GM21528 (cell line): ENCODE measurements around the gene CASTOR1.
"Not testable (repeated sequence)": the region's sequence is repeated elsewhere in the genome, so short reads cannot be mapped to it uniquely, and the experiment has no call there.

ENCODE experiments used
- ATAC-seq: cut with Tn5 transposase; IDR thresholded peaks from one replicate; pipeline ENCODE4 v1.9.1; 2021; ENCODE audit warnings: mild to moderate bottlenecking, moderate library complexity; ENCODE audit not compliant: unreplicated experiment, low FRiP score

The CASTOR1 gene

DNA sequence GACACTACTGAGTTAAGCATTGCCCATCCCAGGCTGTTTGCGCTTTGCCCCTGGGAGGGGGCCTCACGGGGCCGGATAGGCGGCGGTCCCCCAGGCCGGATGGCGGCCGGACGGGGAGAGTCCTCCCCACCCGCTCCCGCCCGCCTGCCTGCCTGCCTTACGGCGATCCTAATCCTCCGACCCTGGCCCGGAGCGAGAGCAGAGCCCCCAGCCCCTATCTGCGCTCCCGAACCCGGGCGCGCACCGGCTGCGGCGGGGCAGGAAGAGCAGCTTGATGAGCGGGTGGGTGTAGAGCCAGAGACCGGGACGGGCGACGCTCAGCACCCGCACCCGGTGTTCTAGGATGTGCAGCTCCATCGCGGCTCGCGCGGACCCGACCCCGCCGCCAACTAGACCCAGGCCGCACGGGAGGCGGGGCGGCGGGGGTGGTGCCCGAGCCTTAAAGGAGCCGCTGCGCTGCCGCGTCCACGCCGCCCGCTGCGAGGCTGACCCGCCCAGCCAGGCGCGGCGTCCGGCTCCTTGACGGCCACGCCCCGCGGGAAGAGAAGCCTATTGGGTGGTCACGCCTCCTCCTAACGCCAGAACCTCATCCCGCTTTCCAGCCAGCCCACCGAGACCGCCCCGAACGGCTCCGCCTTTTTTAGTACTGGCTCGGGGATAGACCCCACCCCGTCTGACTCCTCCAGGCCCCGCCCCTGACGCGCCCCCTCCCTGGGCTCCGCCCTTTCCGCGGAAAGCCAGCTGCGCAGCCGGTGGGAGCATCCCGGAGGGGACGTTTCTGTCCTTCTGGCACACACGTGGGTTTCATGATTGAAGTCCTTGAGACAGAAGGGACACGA lies at the start of gene CASTOR1:
CASTOR1 (minus strand) TSS at position 365 of the 839 bp plus-strand sequence; CDS start at position 357, 8 bp downstream.
- peak; percentile 50 for ATAC-seq

DNA sequence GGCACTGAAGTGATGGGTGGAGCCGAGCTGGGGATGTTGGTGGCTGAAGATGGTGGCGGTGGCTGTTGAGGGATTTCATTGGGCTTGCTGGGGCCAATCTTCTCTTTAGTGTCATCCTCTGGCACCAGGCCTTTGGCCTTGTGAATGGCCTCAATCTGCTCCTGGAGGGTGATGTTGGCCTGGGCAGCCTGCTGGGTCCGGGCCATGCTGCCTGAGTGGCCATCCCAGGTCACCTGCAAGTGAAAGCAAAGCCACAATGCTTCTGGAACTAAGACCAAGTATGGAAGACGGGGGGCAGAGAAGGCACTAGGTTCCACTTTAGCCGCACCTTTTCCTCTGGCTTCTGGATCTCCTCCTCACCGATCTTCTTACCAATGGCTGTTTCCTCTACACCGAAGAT lies 49.5 kb upstream of the CASTOR1 start:
- ATAC-seq: no peak

DNA sequence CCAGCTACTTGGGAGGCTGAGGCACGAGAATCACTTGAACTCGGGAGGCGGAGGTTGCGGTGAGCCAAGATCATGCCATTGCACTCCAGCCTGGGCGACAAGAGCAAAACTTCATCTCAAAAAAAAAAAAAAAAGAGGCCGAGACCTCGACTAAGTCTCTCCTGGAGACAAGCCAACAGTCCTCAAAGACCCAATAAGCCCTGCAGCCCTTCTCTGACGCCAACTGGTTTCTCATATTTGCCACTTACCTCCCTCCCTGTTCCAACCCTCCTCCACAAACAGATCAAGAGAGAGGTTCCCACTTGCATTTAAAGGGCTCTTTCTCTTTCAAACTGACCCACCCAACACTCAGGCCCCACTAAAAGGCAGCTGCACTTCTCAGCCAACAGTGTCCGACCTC lies 49.0 kb upstream of the CASTOR1 start:
- not testable (repeated sequence) for ATAC-seq

DNA sequence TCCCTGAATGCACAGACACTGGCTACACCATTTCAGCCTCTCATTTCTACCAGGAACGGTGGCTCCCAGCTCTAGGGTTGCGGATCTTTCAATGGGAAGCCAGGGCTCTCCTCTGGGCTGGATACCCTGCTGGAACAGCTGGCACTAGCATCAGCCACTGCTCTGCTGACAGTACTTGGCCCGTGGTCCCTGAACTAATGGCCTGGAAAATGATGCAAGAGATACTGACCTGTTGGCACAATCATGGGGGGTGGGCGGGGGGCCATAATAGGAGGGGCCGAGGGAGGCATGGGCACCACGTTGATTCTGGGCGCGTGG lies 48.1 kb upstream of the CASTOR1 start:
- ATAC-seq: no peak

DNA sequence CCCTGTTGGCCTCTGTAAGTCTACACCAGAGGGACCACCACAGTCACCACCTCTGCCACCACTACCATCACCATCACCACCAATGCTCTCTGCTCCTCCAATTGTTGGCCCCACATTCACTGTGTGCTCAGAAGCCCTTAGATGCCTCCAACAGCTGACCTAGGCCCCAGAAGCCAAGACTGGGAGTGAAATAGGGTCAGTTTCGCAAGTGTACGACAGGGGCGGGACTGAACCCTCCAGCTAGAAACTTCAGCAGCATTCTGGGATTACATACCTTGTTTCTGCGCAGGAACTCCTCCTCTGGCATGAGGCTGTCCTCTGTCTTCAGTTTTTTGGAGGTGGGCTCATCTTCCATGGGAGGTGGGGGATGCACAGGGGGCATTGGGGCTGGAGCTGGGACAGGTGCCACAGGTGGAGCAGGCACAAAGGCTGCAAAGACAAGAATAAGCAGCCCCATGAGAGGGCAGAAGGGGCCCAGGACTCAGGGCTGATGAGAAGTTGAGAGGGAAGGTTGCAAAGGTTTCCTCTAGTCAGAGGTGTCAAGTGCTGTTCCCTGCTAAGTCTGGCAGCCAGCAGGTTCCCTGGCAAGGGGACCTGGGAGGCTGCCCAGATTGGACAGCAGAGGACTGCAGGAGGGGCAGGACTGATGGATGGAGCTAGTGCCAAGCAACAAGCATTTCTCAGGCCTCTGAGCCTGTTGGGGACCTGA lies 47.6 kb upstream of the CASTOR1 start:
- no peak for ATAC-seq

DNA sequence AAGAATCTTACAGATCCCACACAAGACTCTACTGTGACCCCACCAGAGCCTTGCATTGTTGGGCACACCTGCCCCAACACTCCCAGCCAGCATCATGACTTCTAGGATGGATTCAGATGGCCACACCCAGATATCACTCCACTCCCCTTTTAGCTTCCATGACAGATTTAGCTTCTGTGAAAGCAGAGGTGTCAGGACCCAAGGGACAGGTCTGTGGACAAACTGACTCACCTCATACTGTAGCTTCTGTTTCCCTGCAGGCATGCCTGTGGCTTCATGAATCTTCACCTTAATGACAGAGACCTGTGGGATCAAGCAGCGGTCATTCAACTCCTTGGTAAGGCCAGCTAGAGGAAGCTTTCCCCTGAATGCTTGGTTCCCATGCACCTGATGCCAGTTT lies 45.9 kb upstream of the CASTOR1 start:
- ATAC-seq: no peak

DNA sequence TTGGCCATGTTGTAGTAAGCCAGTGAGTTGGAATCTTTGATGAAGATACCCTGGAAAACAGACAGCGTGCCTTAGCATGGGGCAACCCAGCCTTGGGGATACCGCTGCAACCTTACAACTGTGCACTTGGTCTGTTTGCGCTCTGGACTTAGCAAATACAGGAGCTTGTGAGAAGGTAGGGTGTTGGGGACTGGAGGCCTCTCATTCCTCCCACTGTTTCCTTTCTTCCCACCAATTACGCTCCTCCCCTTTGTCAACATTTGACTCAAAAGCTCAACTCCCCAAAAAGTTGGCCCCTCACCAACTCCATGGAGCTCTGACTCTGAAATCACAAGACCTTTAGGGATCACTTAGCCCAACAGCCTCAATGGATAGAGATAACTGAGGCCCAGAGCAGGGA lies 45.3 kb upstream of the CASTOR1 start:
- no peak for ATAC-seq

DNA sequence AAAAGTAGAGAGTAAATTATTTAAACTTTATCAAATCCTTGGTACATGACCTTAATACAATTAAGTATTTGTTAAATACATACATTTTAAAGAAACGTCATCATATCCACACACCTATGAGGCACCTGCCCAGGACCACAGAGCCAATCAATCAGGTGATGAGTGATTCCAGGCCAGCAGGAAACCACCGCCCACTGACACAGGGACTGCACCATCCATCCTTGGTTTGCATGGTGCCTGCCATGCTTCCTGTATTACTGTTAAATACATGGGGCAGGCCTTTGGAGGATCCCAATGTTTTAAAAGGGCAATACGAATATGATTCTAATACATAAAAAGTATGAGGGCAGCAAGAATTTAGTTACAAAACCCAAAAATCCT lies 44.4 kb upstream of the CASTOR1 start:
- no peak for ATAC-seq

DNA sequence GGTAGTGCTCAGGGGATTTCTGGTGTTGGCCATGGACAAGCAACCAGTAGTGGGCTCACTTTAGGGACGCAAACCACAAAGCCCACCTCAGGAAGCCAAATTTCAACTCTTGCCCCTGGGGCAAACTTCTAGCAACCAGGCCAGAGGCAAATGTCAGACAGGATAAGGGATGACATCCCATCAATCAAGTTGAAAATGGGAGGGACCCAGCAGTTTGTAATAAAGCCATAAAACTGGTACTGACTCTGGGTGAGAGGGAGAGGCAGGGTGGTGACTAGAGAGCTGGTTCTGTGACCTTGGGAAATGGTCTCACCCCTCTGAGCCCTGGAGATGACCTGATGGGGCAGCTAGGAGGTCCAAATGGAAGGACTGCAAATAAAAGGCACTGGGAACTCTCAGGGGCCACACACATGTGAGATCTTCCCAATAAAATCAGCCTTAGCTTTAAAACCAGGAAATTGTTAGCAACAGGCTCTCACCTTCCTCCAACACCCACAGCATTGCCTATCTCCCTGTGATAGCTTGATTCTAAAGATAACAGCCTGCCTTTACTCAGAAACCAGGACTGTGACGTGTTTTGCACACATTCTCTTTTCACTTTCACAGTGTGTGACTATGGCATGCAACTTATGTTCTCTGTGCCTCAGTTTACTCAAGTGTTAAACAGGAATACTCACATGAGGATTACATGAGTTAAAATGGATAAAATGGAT lies 43.8 kb upstream of the CASTOR1 start:
- no peak for ATAC-seq

DNA sequence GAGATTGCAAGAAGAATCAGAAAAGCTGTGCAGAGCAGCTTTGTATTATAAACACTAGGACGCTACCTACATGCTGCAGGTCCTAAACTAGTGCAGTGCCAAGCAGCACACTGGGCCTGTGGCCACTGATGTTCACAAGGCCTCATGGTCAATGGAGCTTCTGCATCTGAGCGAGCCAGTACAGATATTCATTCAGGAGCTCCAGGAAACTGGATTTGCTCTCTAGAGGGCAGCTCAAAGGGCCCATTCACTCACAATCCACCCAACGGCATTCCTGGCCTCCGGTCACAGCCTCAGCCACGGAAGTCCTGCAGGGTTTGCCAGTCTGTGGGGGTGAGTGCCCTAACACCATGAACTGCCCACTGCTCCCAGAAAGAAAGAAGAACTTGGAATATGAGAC lies 43.2 kb upstream of the CASTOR1 start:
- ATAC-seq: no peak

DNA sequence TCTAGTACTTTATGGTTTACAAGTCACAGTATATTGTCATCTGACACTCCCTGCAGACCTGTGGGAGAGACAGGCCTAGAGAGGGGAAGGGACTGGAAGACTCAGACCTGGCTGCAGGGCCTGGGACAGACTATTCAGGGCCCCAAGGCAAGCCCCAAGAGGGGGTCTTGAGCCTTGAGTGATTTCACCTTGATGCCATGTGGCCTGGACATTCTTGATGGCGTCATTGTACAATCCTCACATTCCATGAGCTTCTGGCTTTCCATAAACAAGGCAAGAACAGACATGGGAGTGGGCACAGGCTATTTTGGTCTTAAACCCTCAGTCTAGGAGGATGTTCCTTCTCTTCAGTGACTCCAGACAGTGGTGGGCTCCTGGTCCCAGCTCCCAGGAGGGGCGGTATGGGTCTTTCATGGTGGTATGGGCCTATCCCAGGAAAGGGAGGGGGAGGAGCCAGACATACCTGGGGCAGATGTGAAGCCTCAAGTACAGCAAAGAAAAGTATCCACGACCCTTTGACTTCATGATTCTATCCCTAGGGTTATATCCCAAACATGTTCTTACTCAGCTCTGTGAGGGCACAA lies 39.3 kb upstream of the CASTOR1 start:
- no peak for ATAC-seq

DNA sequence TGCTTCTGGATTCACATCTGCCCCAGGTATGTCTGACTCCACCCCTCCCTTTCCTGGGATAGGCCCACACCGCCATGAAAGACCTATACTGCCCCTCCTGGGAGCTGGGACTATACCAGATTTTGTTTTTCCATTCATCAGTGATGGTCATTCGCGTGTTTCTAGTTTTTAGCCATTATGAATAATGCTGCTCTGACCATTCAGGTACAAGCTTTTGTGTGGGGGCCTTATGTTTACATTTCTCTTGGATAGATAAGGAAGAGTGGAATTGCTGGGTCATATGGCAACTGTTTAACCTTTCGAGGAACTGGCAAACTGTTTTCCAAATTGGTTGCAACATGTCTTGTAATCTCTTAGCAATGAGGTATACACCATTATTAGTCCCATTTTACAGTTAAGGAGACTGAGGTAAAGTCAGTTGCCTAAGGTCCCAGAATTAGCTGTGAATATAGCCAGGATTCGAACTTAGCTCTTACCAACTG lies 38.6 kb upstream of the CASTOR1 start:
- ATAC-seq: no peak

DNA sequence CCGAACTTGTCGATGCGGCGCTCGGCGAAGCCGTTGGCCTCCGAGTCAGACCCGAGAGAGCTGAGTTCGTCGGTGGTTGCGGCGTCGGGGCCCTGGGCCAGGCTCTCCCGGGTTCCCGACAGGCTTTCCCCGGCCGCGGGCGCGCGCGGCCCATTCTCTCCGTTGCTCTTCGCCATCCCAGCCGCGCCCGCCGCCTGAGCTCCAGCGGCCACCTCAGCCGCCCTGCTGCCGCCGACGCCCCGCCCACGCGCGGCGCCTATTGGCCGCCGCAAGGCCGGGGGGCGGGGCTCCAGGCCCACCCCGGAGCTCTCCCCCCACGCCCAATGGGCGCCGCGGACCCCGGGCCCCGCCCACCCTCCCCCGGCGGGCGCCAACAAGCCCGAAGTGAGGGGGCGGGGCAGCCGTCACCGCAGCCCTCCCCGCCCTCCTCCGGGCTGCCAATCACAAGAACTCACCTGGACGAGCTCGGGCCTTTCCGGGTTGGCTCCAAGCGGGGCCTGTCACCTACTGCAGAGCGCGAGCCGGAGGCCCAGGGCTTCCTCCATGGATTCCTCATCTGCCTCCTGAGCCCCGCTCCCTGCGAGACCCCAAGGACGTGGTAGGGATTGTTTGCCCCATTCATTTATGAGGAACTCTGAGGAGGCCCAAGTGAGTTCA lies 37.5 kb upstream of the CASTOR1 start, which contains the start of gene TBC1D10A:
TBC1D10A (minus strand) TSS at position 236 of the 657 bp plus-strand sequence; CDS start at position 176, 60 bp downstream.
- peak; percentile 73 for ATAC-seq

DNA sequence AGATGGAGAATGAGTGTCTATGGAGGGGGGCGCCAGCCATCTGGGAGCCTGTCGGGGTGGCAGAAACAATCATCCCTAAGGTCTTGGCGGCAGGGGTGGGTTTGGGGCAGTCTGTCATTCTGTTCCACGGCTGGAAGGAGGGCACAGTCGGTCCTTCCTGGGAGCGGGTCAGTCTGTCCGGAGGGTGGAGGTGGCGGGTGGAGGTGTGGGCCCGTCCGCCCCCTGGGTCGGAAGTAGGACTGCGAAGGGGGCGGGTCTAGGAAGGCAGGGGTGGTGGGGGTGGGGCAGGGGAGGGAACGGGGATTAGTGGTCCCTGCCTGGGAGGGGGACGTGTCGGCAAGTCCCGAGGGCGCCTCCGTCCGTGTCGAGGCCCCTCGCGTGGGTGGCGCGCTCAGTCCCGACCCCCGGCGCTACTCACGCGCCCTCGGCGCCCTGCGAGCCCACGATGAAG lies 37.0 kb upstream of the CASTOR1 start:
- peak; percentile 36 for ATAC-seq

DNA sequence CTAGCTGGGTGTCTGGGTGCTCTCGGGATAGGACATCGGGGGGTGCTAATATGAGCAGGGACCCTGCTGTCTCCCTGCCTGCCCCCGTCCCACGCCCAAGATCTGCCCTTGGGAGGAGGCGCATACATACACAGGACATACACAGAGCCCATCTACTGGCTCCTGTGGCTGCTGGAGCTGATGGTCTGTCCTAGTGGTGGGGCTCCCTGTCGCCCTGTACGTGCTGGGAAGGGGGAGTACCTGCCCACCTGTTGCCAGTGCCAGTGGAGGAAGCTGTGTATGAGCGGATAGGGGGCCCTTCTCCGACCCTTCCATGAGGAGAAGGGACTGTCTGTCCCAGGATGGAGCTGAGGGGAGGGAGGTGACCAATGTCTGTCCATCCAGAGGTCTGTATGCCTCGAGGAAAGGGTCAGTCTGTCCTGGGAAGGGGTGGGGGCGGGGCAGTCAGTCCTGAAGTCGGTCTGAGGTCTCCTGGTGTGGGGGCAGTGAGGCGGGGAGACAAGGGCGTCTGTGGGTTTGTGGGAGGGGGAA lies 36.5 kb upstream of the CASTOR1 start:
- ATAC-seq: no peak

DNA sequence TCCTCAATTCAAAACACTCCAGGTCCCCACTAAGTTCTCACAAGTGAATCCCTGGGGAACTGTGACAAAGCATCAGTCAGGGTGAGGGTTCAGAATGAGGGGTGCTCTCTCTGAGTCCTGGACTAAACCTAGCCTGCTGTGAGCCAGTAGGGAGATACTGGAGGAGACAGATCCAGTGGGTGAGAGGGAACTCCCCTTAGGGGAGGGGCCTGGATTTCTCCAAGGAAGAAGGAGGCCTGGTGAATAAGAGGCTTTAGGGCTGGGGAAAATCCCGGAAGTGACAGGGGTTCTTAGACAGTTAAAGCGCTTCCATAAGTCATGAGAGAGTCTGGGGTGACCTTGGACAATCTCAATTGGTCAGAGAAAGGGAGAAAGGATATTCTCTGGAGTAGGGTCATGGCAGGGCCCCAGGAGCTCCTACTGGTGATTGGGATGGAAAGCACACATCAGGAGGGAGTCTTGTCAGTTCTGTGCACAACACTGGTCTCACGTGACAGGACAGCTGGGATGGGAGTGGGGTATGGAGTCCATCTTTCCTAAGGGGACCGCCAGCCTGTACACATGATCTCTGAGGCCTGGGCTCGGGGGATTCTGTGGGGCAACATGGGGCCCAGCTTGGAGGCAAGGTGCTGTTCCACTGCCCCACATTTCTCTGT lies 35.9 kb upstream of the CASTOR1 start:
- ATAC-seq: no peak

DNA sequence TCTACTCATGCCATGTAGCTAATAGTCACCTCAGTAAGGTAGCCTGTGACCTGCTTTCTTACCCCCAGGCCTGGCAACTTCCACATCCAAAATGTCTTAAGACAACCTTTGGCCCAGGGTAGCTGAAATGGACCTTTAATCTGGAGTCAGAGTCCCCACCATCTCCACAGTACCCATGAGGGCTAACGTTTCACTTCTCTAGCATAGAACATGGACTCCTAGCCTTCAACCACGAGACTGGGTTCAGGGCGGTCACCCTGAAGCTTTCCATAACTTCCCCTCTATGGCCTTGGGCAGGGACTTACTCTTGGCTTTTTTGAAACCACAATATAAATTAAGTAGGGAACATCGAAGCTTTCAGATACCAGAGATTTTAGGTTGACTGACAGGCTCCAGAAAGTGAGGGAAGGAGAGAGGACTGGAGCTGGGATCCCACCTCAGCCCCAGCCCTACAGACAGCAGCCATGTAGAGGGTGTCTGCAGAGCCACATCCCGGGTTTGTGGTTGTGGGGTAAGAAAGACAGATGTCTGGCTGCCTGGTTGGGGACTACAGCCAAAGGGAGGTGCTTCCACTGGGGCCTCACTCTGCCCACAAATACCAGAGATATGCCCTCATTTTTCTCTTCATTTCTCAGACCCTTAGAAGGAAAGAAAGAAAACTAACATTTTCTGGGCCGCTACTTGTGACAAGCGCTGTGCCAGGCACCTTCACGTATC lies 34.9 kb upstream of the CASTOR1 start:
- ATAC-seq: no peak

DNA sequence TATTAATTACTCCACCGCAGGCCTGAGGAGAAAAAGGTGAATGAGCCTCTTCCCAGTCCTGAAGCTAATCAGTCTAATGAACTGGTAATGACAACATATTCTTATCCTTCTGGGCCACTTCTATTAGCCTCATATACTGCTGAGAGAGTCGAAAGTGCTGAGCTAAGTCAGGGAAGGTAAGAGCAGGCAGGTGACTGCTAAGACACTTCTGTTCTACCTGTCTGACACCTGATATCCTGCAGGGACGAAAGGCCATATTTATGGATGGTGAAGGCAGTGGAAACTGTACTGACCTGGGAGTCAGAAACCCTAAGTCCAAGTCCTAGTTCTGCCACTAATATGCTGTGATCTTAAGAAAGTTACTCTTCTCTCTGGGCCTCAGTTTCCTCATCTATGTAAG lies 33.9 kb upstream of the CASTOR1 start:
- ATAC-seq: no peak

DNA sequence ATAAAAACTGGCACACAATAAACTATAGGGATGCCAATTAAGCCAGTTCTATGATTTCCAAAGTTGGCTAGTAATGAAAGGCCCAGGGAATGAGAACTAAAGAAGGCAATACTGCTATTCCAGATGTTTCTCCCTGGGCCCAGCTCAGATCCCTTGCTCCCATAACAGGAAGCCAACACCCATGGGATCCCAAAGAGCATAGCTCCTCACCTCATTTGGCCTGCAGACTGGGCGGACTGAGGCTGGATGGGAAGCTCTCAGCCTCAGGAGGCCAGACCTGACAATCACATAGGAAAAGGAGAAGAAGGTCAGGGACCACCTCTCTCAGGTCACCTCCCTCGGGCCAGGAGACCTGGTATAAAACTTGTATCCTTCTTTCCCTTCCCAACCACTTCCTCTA lies 32.2 kb upstream of the CASTOR1 start:
- ATAC-seq: no peak
